DND-41 (cell line): ENCODE measurements around the gene PITHD1.

ENCODE experiments used
- EZH2 ChIP-seq: IDR thresholded peaks from 3 replicates; pipeline ENCODE4 v1.6.1; 2012; ENCODE audit warnings: borderline replicate concordance, low read depth, mild to moderate bottlenecking, moderate library complexity, low read length, inconsistent platforms; ENCODE audit not compliant: severe bottlenecking
- TF ChIP-seq, protein P1 (sequence below): IDR thresholded peaks from 2 replicates; pipeline ENCODE4 v1.5.1; 2012; ENCODE audit warnings: borderline replicate concordance, low read length, moderate library complexity, mild to moderate bottlenecking; ENCODE audit not compliant: poor library complexity, severe bottlenecking; ENCODE audit errors: extremely low read depth

DNA sequence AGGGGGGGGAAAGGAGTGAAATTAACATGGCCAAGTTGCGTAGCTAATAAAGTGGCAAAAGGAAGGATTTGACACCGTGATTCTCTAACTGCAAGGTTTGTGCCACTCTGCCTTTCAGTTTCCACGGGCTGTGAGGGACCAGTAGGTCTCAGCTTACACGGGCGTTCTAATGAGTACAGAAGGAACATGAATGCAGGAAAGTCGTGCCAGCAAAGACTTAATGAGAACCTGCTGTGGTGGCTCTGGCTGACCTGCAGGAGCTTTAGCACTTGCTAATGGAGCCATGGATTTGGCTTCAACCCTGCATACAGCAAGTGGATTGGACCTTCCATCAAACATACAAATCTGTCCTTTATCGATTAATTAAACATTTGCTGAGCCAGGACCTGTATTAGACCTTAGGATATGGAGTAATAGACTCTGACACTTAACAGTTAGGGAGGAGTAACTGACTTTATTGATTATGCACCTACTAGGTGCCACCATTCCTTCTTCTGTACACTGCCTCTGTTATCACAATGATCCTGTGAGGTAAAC lies 15.1 kb upstream of the PITHD1 start:
- TF ChIP-seq, protein P1, sequence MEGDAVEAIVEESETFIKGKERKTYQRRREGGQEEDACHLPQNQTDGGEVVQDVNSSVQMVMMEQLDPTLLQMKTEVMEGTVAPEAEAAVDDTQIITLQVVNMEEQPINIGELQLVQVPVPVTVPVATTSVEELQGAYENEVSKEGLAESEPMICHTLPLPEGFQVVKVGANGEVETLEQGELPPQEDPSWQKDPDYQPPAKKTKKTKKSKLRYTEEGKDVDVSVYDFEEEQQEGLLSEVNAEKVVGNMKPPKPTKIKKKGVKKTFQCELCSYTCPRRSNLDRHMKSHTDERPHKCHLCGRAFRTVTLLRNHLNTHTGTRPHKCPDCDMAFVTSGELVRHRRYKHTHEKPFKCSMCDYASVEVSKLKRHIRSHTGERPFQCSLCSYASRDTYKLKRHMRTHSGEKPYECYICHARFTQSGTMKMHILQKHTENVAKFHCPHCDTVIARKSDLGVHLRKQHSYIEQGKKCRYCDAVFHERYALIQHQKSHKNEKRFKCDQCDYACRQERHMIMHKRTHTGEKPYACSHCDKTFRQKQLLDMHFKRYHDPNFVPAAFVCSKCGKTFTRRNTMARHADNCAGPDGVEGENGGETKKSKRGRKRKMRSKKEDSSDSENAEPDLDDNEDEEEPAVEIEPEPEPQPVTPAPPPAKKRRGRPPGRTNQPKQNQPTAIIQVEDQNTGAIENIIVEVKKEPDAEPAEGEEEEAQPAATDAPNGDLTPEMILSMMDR: no peak
- no peak for TF ChIP-seq EZH2
